Glutamatergic neuron (in vitro differentiated cells): ENCODE measurements around the gene ZMAT2. TPM values are rescaled to one million over a fixed set of nuclear protein-coding genes. Genes with fewer than 3 reads are reported as not detected.

Experiments
- DNase-seq: peaks from one replicate; pipeline ENCODE4 v3.0.0; 2022
- H3K27ac Mint-ChIP-seq: one replicate; pipeline ENCODE4 v1.8.0; 2020; ENCODE audit warnings: mild to moderate bottlenecking, mixed read lengths, inconsistent platforms; ENCODE audit not compliant: unreplicated experiment
- H3K27me3 Mint-ChIP-seq: one replicate; pipeline ENCODE4 v1.8.0; 2020; ENCODE audit warnings: mild to moderate bottlenecking, moderate library complexity, mixed read lengths, inconsistent platforms; ENCODE audit not compliant: unreplicated experiment
- H3K36me3 Mint-ChIP-seq: one replicate; pipeline ENCODE4 v1.8.0; 2020; ENCODE audit warnings: mild to moderate bottlenecking, mixed read lengths, inconsistent platforms; ENCODE audit not compliant: unreplicated experiment
- H3K4me1 Mint-ChIP-seq: one replicate; pipeline ENCODE4 v1.8.0; 2020; ENCODE audit warnings: mild to moderate bottlenecking, low read depth, mixed read lengths, inconsistent platforms; ENCODE audit not compliant: unreplicated experiment
- H3K4me3 Mint-ChIP-seq: one replicate; pipeline ENCODE4 v1.8.0; 2020; ENCODE audit warnings: mild to moderate bottlenecking, mixed read lengths, inconsistent platforms; ENCODE audit not compliant: unreplicated experiment
- H3K9me3 Mint-ChIP-seq: one replicate; pipeline ENCODE4 v1.8.0; 2020; ENCODE audit warnings: mild to moderate bottlenecking, moderate library complexity, mixed read lengths, inconsistent platforms; ENCODE audit not compliant: unreplicated experiment
- CTCF ChIP-seq: fragments of 200-600 bp; sonication (generic); IDR thresholded peaks from one replicate; pipeline ENCODE4 v1.5.0; 2021; ENCODE audit not compliant: partially characterized antibody, unreplicated experiment
- total RNA-seq: library from RNA; stranded (reverse); fragmentation: NEBNext Ultra II Directional; extraction: Animal tissue kit (Norgen Biotek cat#: 25700); gene quantifications from one replicate; pipeline ENCODE4 v1.2.1, GENCODE V29; 2021; ENCODE audit not compliant: unreplicated experiment

Gene ZMAT2
- total RNA-seq, 1 donor from 2014 or later, result 71.3 TPM

DNA sequence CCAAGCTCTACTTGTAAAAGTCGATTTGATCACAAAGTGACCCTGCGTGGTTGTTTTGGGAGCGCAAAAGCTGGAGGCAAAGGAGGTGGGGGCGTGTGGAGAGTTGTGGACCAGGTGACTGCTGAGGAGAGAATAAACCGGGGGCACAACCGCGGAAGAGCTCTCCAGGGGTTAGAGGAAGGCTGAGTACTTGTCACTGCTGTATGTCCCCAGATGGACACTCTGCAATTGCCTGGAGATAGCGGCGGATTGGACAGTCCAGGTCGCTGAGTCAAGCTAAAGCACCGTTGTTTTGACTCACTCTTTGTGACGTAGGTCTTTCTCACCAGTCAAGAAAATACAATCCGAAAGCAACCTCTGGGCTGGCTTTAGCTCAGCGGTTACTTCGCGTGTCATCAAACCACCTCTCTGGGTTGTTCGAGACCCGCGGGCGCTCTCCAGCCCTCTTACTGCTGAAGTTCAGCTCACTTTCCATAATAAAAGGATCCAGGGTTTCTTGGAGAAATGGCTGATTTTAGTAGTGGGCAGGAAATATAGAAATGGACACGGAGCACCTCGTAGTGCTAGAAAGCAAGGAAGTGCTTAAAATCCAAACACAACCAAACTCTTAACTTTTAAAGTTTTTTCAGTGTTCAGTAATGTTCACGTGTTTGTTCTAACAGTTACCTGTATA is 25.7 kb downstream of the ZMAT2 start:
- Mint-ChIP-seq H3K9me3 (peaks cover 4% of the 10 kb centered on the region), H3K4me1 (peaks cover 3% of the 10 kb centered on the region), H3K4me3 (peak overlapping the region; percentile 86), H3K27ac (peak overlapping the region; percentile 60), H3K27me3 (peaks cover 9% of the 10 kb centered on the region), H3K36me3 (no peaks in the 10 kb centered on the region)
- DNase-seq, result peak; percentile 64
- no peak for TF ChIP-seq CTCF

DNA sequence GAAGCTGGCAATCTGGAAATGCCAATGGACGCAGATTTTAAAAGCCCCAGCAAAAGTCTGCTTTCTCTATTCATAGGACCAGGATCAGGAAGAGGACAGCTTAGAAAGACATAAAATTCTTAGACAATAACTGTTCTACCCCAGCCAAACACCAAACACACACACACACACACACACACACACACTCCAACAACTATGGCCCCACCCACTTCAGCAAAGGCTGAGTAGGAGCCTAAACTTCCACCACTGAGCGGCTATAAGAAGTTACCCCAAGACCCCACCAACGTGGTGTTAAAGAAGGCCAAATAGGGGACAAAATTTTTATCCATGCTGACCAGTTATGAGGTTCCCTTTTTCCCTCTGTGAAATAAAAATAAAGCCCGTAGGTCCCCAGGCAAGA is 32.9 kb downstream of the ZMAT2 start:
- no peaks in the 10 kb centered on the region for H3K4me1 Mint-ChIP-seq
- H3K27me3 Mint-ChIP-seq, result peaks cover 3% of the 10 kb centered on the region
- no peak overlapping the region for H3K27ac Mint-ChIP-seq

GRCh38 chr5:140734354-140734753 is 34.1 kb downstream of the ZMAT2 start:
- Mint-ChIP-seq H3K4me3 (no peak overlapping the region), H3K27ac (no peak overlapping the region), H3K36me3 (no peaks in the 10 kb centered on the region), H3K27me3 (peaks cover 3% of the 10 kb centered on the region), H3K9me3 (no peaks in the 10 kb centered on the region), H3K4me1 (no peaks in the 10 kb centered on the region)
- DNase-seq, result no peak
- TF ChIP-seq CTCF, result no peak

More for the DNA sequence above, 32.9 kb downstream of the ZMAT2 start:
- H3K9me3 Mint-ChIP-seq, result no peaks in the 10 kb centered on the region
- DNase-seq, result no peak
- no peak for TF ChIP-seq CTCF
- no peak overlapping the region for H3K4me3 Mint-ChIP-seq
- H3K36me3 Mint-ChIP-seq, result no peaks in the 10 kb centered on the region

GRCh38 chr5:140737486-140737885 is 37.2 kb downstream of the ZMAT2 start:
- Mint-ChIP-seq H3K27ac (no peak overlapping the region), H3K9me3 (no peaks in the 10 kb centered on the region), H3K4me1 (no peaks in the 10 kb centered on the region), H3K36me3 (no peaks in the 10 kb centered on the region), H3K27me3 (peaks cover 4% of the 10 kb centered on the region), H3K4me3 (no peak overlapping the region)
- TF ChIP-seq CTCF, result no peak
- DNase-seq, result no peak

DNA sequence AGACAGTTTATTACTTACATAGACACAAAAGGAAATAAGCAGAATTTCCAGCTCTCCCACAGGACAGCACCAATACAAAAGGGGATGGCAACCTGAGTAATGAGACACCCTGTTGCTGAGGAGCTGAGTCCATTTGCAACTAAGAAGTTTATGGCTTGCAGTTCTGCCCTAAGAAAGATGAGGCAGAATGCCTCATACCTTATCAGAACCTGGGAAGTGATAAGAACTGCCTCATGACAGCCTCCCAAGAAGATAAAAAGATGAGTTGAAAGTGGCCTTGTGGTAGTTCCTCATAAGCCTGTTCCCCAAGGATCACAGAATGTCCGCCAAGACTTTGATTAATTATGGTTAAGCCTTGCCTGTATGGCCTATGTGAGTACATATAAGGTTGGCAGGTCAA is 41.7 kb downstream of the ZMAT2 start:
- Mint-ChIP-seq H3K27ac (no peak overlapping the region), H3K4me1 (no peaks in the 10 kb centered on the region), H3K4me3 (no peak overlapping the region), H3K36me3 (no peaks in the 10 kb centered on the region), H3K27me3 (peaks cover 2% of the 10 kb centered on the region), H3K9me3 (peaks cover 2% of the 10 kb centered on the region)
- TF ChIP-seq CTCF, result no peak
- DNase-seq, result no peak
